ENCODE measurements around the gene ALPL. TPM values are rescaled to one million over a fixed set of nuclear protein-coding genes. Genes with fewer than 3 reads are reported as not detected.

ALPL gene
- total and polyA plus RNA-seq, 10 of the 15 experiments (the other 5 are each of a cell fraction or from before 2014, with no cell fraction given): 0.07 to 0.59 (median 0.31) TPM; not detected in 2

GRCh38 chr1:21610989-21611785 lies 102.0 kb downstream of the ALPL start (continued):
- TF ChIP-seq, protein P1, sequence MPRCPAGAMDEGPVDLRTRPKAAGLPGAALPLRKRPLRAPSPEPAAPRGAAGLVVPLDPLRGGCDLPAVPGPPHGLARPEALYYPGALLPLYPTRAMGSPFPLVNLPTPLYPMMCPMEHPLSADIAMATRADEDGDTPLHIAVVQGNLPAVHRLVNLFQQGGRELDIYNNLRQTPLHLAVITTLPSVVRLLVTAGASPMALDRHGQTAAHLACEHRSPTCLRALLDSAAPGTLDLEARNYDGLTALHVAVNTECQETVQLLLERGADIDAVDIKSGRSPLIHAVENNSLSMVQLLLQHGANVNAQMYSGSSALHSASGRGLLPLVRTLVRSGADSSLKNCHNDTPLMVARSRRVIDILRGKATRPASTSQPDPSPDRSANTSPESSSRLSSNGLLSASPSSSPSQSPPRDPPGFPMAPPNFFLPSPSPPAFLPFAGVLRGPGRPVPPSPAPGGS (IDR thresholded peaks at IDR 0.05; ENCODE audit: borderline replicate concordance, insufficient read depth, low read depth, low read length, poor library complexity, severe bottlenecking): no peak
- TF ChIP-seq NFYA (IDR thresholded peaks at IDR 0.05; ENCODE audit: borderline replicate concordance, low read depth, low read length) (no peak), RFX5 (IDR thresholded peaks at IDR 0.05; ENCODE audit: low read depth, low read length) (no peak), RAD21 (IDR thresholded peaks at IDR 0.05; ENCODE audit: insufficient read depth, low read depth, low read length) (no peak), CHD1 (IDR thresholded peaks at IDR 0.05; ENCODE audit: low read depth, low read length) (no peak), SIN3A (IDR thresholded peaks at IDR 0.05; ENCODE audit: low read depth, low read length) (no peak), CHD2 (IDR thresholded peaks at IDR 0.05; ENCODE audit: borderline replicate concordance, low read depth, low read length) (no peak), CBX5 (IDR thresholded peaks at IDR 0.05; ENCODE audit: low read depth) (no peak), RB1 (IDR thresholded peaks at IDR 0.05; ENCODE audit: borderline replicate concordance) (no peak), ZNF24 (IDR thresholded peaks at IDR 0.05) (no peak)
- TF ChIP-seq, protein P2, sequence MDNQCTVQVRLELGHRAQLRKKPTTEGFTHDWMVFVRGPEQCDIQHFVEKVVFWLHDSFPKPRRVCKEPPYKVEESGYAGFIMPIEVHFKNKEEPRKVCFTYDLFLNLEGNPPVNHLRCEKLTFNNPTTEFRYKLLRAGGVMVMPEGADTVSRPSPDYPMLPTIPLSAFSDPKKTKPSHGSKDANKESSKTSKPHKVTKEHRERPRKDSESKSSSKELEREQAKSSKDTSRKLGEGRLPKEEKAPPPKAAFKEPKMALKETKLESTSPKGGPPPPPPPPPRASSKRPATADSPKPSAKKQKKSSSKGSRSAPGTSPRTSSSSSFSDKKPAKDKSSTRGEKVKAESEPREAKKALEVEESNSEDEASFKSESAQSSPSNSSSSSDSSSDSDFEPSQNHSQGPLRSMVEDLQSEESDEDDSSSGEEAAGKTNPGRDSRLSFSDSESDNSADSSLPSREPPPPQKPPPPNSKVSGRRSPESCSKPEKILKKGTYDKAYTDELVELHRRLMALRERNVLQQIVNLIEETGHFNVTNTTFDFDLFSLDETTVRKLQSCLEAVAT (IDR thresholded peaks at IDR 0.05): no peak

Data from GM12878 (cell line).